Fibroblast of villous mesenchyme (primary cell): ENCODE results near the gene ADH1B. TPM values are rescaled to one million over a fixed set of nuclear protein-coding genes. Genes with fewer than 3 reads are reported as not detected.
"Not testable (repeated sequence)": the region's sequence is repeated elsewhere in the genome, so short reads cannot be mapped to it uniquely, and the experiment has no call there.

Experiments
- DNase-seq: peaks from one replicate; pipeline ENCODE4 v3.0.0-alpha.2; 2010; ENCODE audit warnings: low read depth
- H3K4me3 ChIP-seq: 2 replicates; pipeline ENCODE4 v1.5.1; 2011; ENCODE audit warnings: low read depth, mild to moderate bottlenecking, low read length
- CTCF ChIP-seq: IDR thresholded peaks from 2 replicates; pipeline ENCODE4 v1.5.1; 2012; ENCODE audit warnings: low read depth, mild to moderate bottlenecking, low read length; ENCODE audit not compliant: insufficient read depth
- total RNA-seq: library from RNA; depleted of rRNA; stranded (reverse); fragments of >200 nt; gene quantifications from 2 replicates; pipeline ENCODE4 v1.2.3, GENCODE V29; 2012

ADH1B gene
- 0.32 and 0.43 TPM in 2 replicates for total RNA-seq

GRCh38 chr4:99321241-99322191, at the start of gene ADH1B:
Gene ADH1B (minus strand): TSS chr4:99321401. CDS start chr4:99321331, 70 bp downstream.
- no peak for DNase-seq
- no peak within 1 kb of the TSS for H3K4me3 ChIP-seq
- no peak for TF ChIP-seq CTCF

- DNase-seq, H3K4me3 ChIP-seq: not testable (repeated sequence)
Observed at GRCh38 chr4:99367817-99368216, 46.6 kb upstream of the ADH1B start.

GRCh38 chr4:99366491-99366890, 45.3 kb upstream of the ADH1B start:
- TF ChIP-seq CTCF: no peak
- no peak overlapping the region for H3K4me3 ChIP-seq
- peak; percentile 9 for DNase-seq

GRCh38 chr4:99362768-99363167, 41.6 kb upstream of the ADH1B start:
- no peak for TF ChIP-seq CTCF
- no peak overlapping the region for H3K4me3 ChIP-seq
- peak; percentile 24 for DNase-seq

- no peak for TF ChIP-seq CTCF
- H3K4me3 ChIP-seq: no peak overlapping the region
- DNase-seq: peak; percentile 3
Observed at GRCh38 chr4:99361899-99362275, 40.7 kb upstream of the ADH1B start.

- H3K4me3 ChIP-seq: no peak overlapping the region
- peak; percentile 48 for DNase-seq
- TF ChIP-seq CTCF: no peak
Observed at GRCh38 chr4:99361268-99361898, 40.2 kb upstream of the ADH1B start.

GRCh38 chr4:99359480-99360204, 38.4 kb upstream of the ADH1B start:
- H3K4me3 ChIP-seq: no peak overlapping the region
- DNase-seq: no peak
- TF ChIP-seq CTCF: no peak
